ENCODE results near the gene CDC42BPB. TPM values are rescaled to one million over a fixed set of nuclear protein-coding genes. Genes with fewer than 3 reads are reported as not detected.
A peak's percentile ranks its signal among the peaks of the same experiment; 100 is the strongest.

CDC42BPB gene
- total RNA-seq, 2 donors from 2014 or later = 68.0 to 83.4 TPM

- peaks cover 0 to 9% of the 10 kb centered on the region in 2 donors for H3K4me1 ChIP-seq
- H3K4me3 ChIP-seq = no peak overlapping the region
- H3K27ac ChIP-seq = no peak overlapping the region
- no peaks in the 10 kb centered on the region for H3K36me3 ChIP-seq
- no peaks in the 10 kb centered on the region for H3K9me3 ChIP-seq
- TF ChIP-seq CTCF (IDR thresholded peaks at IDR 0.05) = no peak
- no peak for DNase-seq (ENCODE audit: low spot score)
- H3K27me3 ChIP-seq = peaks cover 1 to 6% of the 10 kb centered on the region in 2 donors
Observed at GRCh38 chr14:102918438-102918837, 138.9 kb downstream of the CDC42BPB start.

GRCh38 chr14:102917469-102918211 is 139.7 kb downstream of the CDC42BPB start:
- H3K4me3 ChIP-seq = no peak overlapping the region
- H3K9me3 ChIP-seq = no peaks in the 10 kb centered on the region
- peak; percentile 40 to 69 for TF ChIP-seq CTCF (IDR thresholded peaks at IDR 0.05)
- no peak overlapping the region for H3K27ac ChIP-seq
- peak; percentile 62 for DNase-seq (ENCODE audit: low spot score)
- peaks cover 0 to 1% of the 10 kb centered on the region in 2 donors for H3K4me1 ChIP-seq
- no peaks in the 10 kb centered on the region for H3K36me3 ChIP-seq
- no peaks in the 10 kb centered on the region for H3K27me3 ChIP-seq

- H3K36me3 ChIP-seq = no peaks in the 10 kb centered on the region
- H3K4me1 ChIP-seq = no peaks in the 10 kb centered on the region
- DNase-seq (ENCODE audit: low spot score) = no peak
- H3K4me3 ChIP-seq = no peak overlapping the region
- H3K27me3 ChIP-seq = no peaks in the 10 kb centered on the region
- H3K27ac ChIP-seq = no peak overlapping the region
- H3K9me3 ChIP-seq = no peaks in the 10 kb centered on the region
- no peak for TF ChIP-seq CTCF (IDR thresholded peaks at IDR 0.05)
Observed at GRCh38 chr14:102917056-102917385, 140.3 kb downstream of the CDC42BPB start.

GRCh38 chr14:102916347-102917055 is 140.8 kb downstream of the CDC42BPB start:
- Histone ChIP-seq H3K27ac (no peak overlapping the region), H3K27me3 (no peaks in the 10 kb centered on the region), H3K4me3 (no peak overlapping the region), H3K36me3 (no peaks in the 10 kb centered on the region), H3K9me3 (no peaks in the 10 kb centered on the region), H3K4me1 (no peaks in the 10 kb centered on the region)
- no peak for TF ChIP-seq CTCF (IDR thresholded peaks at IDR 0.05)
- no peak for DNase-seq (ENCODE audit: low spot score)

GRCh38 chr14:102915292-102916110 is 141.8 kb downstream of the CDC42BPB start:
- DNase-seq (ENCODE audit: low spot score) = no peak

More at GRCh38 chr14:102915292-102916110, 141.8 kb downstream of the CDC42BPB start:
- H3K27ac ChIP-seq = no peak overlapping the region
- H3K36me3 ChIP-seq = no peaks in the 10 kb centered on the region
- H3K9me3 ChIP-seq = no peaks in the 10 kb centered on the region
- TF ChIP-seq CTCF (IDR thresholded peaks at IDR 0.05) = no peak
- no peaks in the 10 kb centered on the region for H3K4me1 ChIP-seq
- no peak overlapping the region for H3K4me3 ChIP-seq
- H3K27me3 ChIP-seq = no peaks in the 10 kb centered on the region
